Keratinocyte (primary cell): ENCODE data around the gene TARBP2. TPM values are rescaled to one million over a fixed set of nuclear protein-coding genes. Genes with fewer than 3 reads are reported as not detected.

Source experiments
- DNase-seq: peaks from one replicate; pipeline ENCODE4 v3.0.0-alpha.2; 2011; ENCODE audit warnings: low read depth, missing footprints, low spot score
- FAIRE-seq: peaks from 2 replicates; lab custom pipeline; 2011; peaks lifted over from hg19 to GRCh38; lab: Jason Lieb, UNC
- H2AFZ ChIP-seq: 2 replicates; pipeline ENCODE4 v1.6.0; 2012; ENCODE audit warnings: low read length, control low read depth, inconsistent platforms; ENCODE audit not compliant: control insufficient read depth
- H3K27ac ChIP-seq: 2 replicates; pipeline ENCODE4 v1.5.1; 2011; ENCODE audit warnings: low read length; ENCODE audit not compliant: control insufficient read depth, insufficient read depth
- H3K27me3 ChIP-seq: 3 replicates; pipeline ENCODE4 v1.6.0; 2011; ENCODE audit warnings: low read length; ENCODE audit not compliant: control insufficient read depth, insufficient read depth; ENCODE audit errors: extremely low read depth
- H3K36me3 ChIP-seq, 2 experiments: 2 replicates in 1 of 2; 3 replicates in 1 of 2; pipeline ENCODE4 v1.5.1; 2011; ENCODE audit warnings: low read length in 2 of 2, mild to moderate bottlenecking in 1 of 2; ENCODE audit not compliant: control insufficient read depth in 2 of 2, insufficient read depth in 2 of 2; ENCODE audit errors: extremely low read depth in 1 of 2
- H3K4me1 ChIP-seq: 3 replicates; pipeline ENCODE4 v1.5.1; 2011; ENCODE audit warnings: low read length; ENCODE audit not compliant: control insufficient read depth, insufficient read depth; ENCODE audit errors: extremely low read depth
- H3K4me2 ChIP-seq: 3 replicates; pipeline ENCODE4 v1.6.0; 2011; ENCODE audit warnings: low read depth, low read length; ENCODE audit not compliant: control insufficient read depth, insufficient read depth; ENCODE audit errors: extremely low read depth
- H3K4me3 ChIP-seq, 3 experiments: fragments of 200-600 bp in 1 of 3; sonication (generic) in 1 of 3; 2 replicates in 2 of 3; 3 replicates in 1 of 3; pipeline ENCODE4 v1.5.1; 2011 to 2016; ENCODE audit warnings: low read length in 3 of 3, mild to moderate bottlenecking in 3 of 3, control low read depth in 2 of 3, inconsistent platforms in 1 of 3, low read depth in 1 of 3, mixed read lengths in 1 of 3, mixed run types in 1 of 3, moderate library complexity in 1 of 3; ENCODE audit not compliant: control insufficient read depth in 2 of 3, insufficient read depth in 2 of 3; ENCODE audit errors: extremely low read depth in 1 of 3
- H3K79me2 ChIP-seq: 2 replicates; pipeline ENCODE4 v1.6.0; 2012; ENCODE audit warnings: low read length; ENCODE audit not compliant: control insufficient read depth, insufficient read depth
- H3K9ac ChIP-seq: 3 replicates; pipeline ENCODE4 v1.6.0; 2011; ENCODE audit warnings: low read length; ENCODE audit not compliant: control insufficient read depth, insufficient read depth; ENCODE audit errors: extremely low read depth
- H3K9me1 ChIP-seq: 3 replicates; pipeline ENCODE4 v1.6.0; 2011; ENCODE audit warnings: low read length; ENCODE audit not compliant: control insufficient read depth, insufficient read depth; ENCODE audit errors: extremely low read depth
- H3K9me3 ChIP-seq: 2 replicates; pipeline ENCODE4 v1.5.1; 2012; ENCODE audit warnings: low read depth, low read length; ENCODE audit not compliant: control insufficient read depth
- H4K20me1 ChIP-seq: 3 replicates; pipeline ENCODE4 v1.6.0; 2011; ENCODE audit warnings: low read length; ENCODE audit not compliant: control insufficient read depth, insufficient read depth; ENCODE audit errors: extremely low read depth
- CTCF ChIP-seq, 3 experiments: IDR thresholded peaks in 1 of 3; conservative IDR thresholded peaks in 1 of 3; optimal IDR thresholded peaks in 1 of 3; 2 replicates in 2 of 3; 3 replicates in 1 of 3; pipeline versions ENCODE3 to v1.5.1; 2011; ENCODE audit warnings: low read length in 3 of 3, mild to moderate bottlenecking in 3 of 3, moderate library complexity in 2 of 3, control low read depth in 1 of 3, inconsistent platforms in 1 of 3; ENCODE audit not compliant: insufficient read depth in 2 of 3; ENCODE audit errors: extremely low read depth in 1 of 3
- EZH2 ChIP-seq: IDR thresholded peaks from one replicate; pipeline ENCODE4 v1.6.1; 2012; ENCODE audit warnings: inconsistent platforms, mild to moderate bottlenecking, low read length, moderate library complexity
- dilution Hi-C: fragments of 300-500 bp; cut with MboI; formaldehyde crosslinking; loops from one replicate; pipeline ENCODE4 v1.7.0; 2020; ENCODE audit warnings: low sequenced_read_pairs; ENCODE audit not compliant: extremely low pct_ligation_motif_present
- polyA plus RNA-seq, 5 experiments: library from polyadenylated mRNA; depleted of rRNA in 3 of 5; stranded (reverse) in 3 of 5; stranded (forward) in 1 of 5; unstranded in 1 of 5; fragments of >200 nt; gene quantifications; 1 replicate in 1 of 5; 2 replicates in 3 of 5; 3 replicates in 1 of 5; pipeline versions ENCODE4 v1.2.1 to v1.2.3, GENCODE V29; 2011 to 2012; ENCODE audit warnings: missing spikeins in 2 of 5, low read depth in 1 of 5, low replicate concordance in 1 of 5

Gene TARBP2
- polyA plus RNA-seq, 1 donor (not counting 4 experiments of a cell fraction or from before 2014, with no cell fraction given) = 21.0 TPM

GRCh38 chr12:53532524-53533445 lies 31.7 kb downstream of the TARBP2 start:
- DNase-seq = no peak
- no peak for FAIRE-seq
- H3K27me3 ChIP-seq = no peaks in the 10 kb centered on the region
- no peaks in the 10 kb centered on the region for H4K20me1 ChIP-seq
- peaks cover 12 to 24% of the 10 kb centered on the region in 2 experiments for H3K36me3 ChIP-seq
- no peaks in the 10 kb centered on the region for H3K79me2 ChIP-seq
- H3K4me2 ChIP-seq = no peak overlapping the region
- H3K27ac ChIP-seq = no peak overlapping the region
- no peak overlapping the region for H3K4me3 ChIP-seq
- no peaks in the 10 kb centered on the region for H3K9me1 ChIP-seq
- no peak overlapping the region for H2AFZ ChIP-seq
- H3K4me1 ChIP-seq = peaks cover 2% of the 10 kb centered on the region
- no peaks in the 10 kb centered on the region for H3K9me3 ChIP-seq
- no peak for TF ChIP-seq EZH2
- TF ChIP-seq CTCF (optimal IDR thresholded peaks at IDR 0.05 in 1 of 3, IDR thresholded peaks at IDR 0.05 in 1 of 3, conservative IDR thresholded peaks at IDR 0.05 in 1 of 3; ENCODE audit: extremely low read depth in 1 of 3, insufficient read depth in 2 of 3, low read length in 3 of 3) = no peak
- H3K9ac ChIP-seq = no peak overlapping the region
- dilution Hi-C loops = no loop called here

GRCh38 chr12:53533471-53533870 lies 32.4 kb downstream of the TARBP2 start:
- no peak overlapping the region for H2AFZ ChIP-seq
- dilution Hi-C loops = no loop called here

More at GRCh38 chr12:53533471-53533870, 32.4 kb downstream of the TARBP2 start:
- no peak overlapping the region for H3K4me2 ChIP-seq
- no peak overlapping the region for H3K9ac ChIP-seq
- no peaks in the 10 kb centered on the region for H3K9me1 ChIP-seq
- FAIRE-seq = no peak
- H4K20me1 ChIP-seq = no peaks in the 10 kb centered on the region
- peaks cover 2% of the 10 kb centered on the region for H3K4me1 ChIP-seq
- H3K9me3 ChIP-seq = no peaks in the 10 kb centered on the region
- DNase-seq = no peak
- H3K27me3 ChIP-seq = no peaks in the 10 kb centered on the region
- peaks cover 12 to 24% of the 10 kb centered on the region in 2 experiments for H3K36me3 ChIP-seq
- no peak overlapping the region for H3K27ac ChIP-seq
- no peak overlapping the region for H3K4me3 ChIP-seq
- no peak for TF ChIP-seq CTCF (optimal IDR thresholded peaks at IDR 0.05 in 1 of 3, IDR thresholded peaks at IDR 0.05 in 1 of 3, conservative IDR thresholded peaks at IDR 0.05 in 1 of 3; ENCODE audit: extremely low read depth in 1 of 3, insufficient read depth in 2 of 3, low read length in 3 of 3)
- no peaks in the 10 kb centered on the region for H3K79me2 ChIP-seq
